NCI-H774 (cell line): ENCODE measurements around the gene OR6K3.

Experiments used
- DNase-seq: peaks from one replicate; lab custom pipeline; 2025; lab: John Stamatoyannopoulos, UW

Gene OR6K3

GRCh38 chr1:158686111-158687009 lies 34.2 kb downstream of the OR6K3 start, which contains the start of gene SPTA1:
Gene SPTA1, minus strand, starts transcription at chr1:158686715. Its CDS starts 198 bp downstream, at chr1:158686517.
- no peak for DNase-seq

- no peak for DNase-seq
Measured at GRCh38 chr1:158685085-158685484, 35.4 kb downstream of the OR6K3 start.

GRCh38 chr1:158681606-158682005 lies 38.9 kb downstream of the OR6K3 start:
- no peak for DNase-seq

GRCh38 chr1:158679289-158679688 lies 41.2 kb downstream of the OR6K3 start:
- no peak for DNase-seq

GRCh38 chr1:158675563-158676323 lies 44.8 kb downstream of the OR6K3 start:
- DNase-seq, result no peak

GRCh38 chr1:158674302-158674701 lies 46.2 kb downstream of the OR6K3 start:
- DNase-seq, result no peak
